22Rv1 (cell line): ENCODE results near the gene ERC1.

ENCODE experiments used
- CTCF ChIP-seq: fragments of 450-650 bp; IDR thresholded peaks from 2 replicates; pipeline ENCODE4 v1.5.1; 2017; ENCODE audit warnings: mild to moderate bottlenecking
- ZFX ChIP-seq: fragments of 450-650 bp; IDR thresholded peaks from 2 replicates; pipeline ENCODE4 v1.6.1; 2017; ENCODE audit warnings: antibody characterized with exemption, borderline replicate concordance

GRCh38 chr12:1533602-1534304 lies 542.7 kb downstream of the ERC1 start:
- TF ChIP-seq CTCF (peak; percentile 6; the same call in 1 of the 2 replicates), ZFX (no peak)
